GM19035 (cell line): ENCODE measurements around the gene MOV10.
A peak's percentile ranks its signal among the peaks of the same experiment; 100 is the strongest.
"Not testable (repeated sequence)": the region's sequence is repeated elsewhere in the genome, so short reads cannot be mapped to it uniquely, and the experiment has no call there.

Source experiments
- ATAC-seq: cut with Tn5 transposase; IDR thresholded peaks from one replicate; pipeline ENCODE4 v1.9.1; 2021; ENCODE audit not compliant: unreplicated experiment

MOV10 gene

GRCh38 chr1:112674440-112674985 is at the start of gene MOV10:
MOV10 (plus strand) TSS chr1:112674659; CDS start chr1:112674913, 254 bp downstream.
- ATAC-seq: peak; percentile 50

DNA sequence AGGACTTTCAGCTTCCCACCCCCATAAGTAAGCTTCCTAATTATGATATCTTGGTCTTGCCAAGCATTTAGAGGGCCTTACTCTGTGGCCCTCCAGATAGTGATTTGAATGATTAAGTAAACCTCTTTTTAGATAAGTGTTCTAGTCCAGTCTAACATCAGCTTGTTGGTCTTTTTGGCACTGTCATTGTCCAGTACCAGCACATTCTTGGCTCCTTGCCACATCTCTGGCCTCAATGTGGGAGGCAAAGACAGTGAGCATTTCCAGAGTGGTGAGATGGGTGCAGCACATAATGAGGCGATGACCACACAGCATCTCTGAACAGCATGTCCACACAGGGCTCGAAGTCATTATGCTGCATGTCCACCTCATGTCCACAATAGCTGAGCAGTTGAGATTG is 48.8 kb upstream of the MOV10 start:
- no peak for ATAC-seq

- ATAC-seq: no peak
Observed at GRCh38 chr1:112626193-112626592, 48.3 kb upstream of the MOV10 start.

GRCh38 chr1:112626887-112627286 is 47.6 kb upstream of the MOV10 start:
- no peak for ATAC-seq

- no peak for ATAC-seq
Observed at GRCh38 chr1:112628516-112628915, 45.9 kb upstream of the MOV10 start.

DNA sequence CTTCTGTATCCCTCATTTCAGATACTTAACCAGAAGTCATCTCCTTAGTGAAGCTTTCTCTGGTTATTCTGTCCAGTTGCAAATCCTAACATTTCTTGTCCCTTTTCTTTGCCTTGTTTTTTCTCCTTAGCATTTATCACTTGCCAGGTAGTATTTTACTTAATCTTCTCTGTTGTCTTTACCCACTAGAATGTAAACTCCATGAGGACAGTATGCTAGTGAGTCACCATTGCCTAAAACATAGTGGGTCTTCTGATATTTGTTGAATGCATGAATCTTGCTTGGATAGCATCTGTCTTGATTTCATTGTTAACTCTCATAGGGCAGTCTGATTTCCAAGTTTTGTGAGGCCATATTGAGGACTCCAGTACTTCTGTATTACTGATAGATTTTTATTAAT is 45.2 kb upstream of the MOV10 start:
- ATAC-seq: no peak

DNA sequence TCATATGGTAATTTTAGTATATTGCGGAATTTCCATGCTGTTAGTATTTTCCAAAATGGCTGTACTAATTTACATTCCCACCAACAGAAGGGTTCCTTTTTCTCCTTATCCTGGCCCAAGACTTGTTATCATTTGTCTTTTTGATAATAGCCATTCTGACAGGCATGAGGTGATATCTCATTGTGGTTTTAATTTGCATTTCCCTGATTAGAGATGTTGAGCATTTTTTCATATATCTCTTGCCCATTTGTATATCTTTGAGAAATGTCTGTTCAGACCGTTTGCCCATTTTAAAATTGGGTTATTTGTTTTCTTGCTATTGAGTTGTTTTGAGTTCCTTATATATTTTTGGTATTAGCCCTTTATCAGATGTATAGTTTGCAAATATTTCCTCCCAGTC is 40.8 kb upstream of the MOV10 start:
- no peak for ATAC-seq

- ATAC-seq: no peak
Observed at GRCh38 chr1:112634367-112634766, 40.1 kb upstream of the MOV10 start.

DNA sequence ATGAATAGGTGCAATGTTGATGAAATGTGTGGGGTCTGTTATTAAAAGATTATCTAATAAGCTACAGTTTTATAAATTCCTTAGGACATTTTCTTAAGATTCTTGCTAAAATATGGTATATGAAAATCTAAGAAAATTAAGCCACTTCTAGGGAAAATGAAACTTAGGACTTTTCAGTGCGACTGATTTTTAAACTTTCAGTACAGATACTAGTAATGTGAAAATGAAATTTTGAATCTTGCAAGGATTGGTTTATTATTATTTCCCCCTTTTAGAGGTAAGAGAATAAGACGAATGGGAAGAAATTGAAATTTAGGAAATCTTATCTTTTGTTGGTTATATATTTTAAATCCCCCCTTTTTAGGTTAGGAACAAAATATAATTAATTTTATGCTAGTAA is 38.4 kb upstream of the MOV10 start:
- ATAC-seq: no peak

- ATAC-seq: no peak
Observed at GRCh38 chr1:112636597-112637253, 37.7 kb upstream of the MOV10 start.

- ATAC-seq: no peak
Observed at GRCh38 chr1:112637254-112638109, 37.0 kb upstream of the MOV10 start.

- ATAC-seq: no peak
Observed at GRCh38 chr1:112638110-112638428, 36.4 kb upstream of the MOV10 start.

- ATAC-seq: not testable (repeated sequence)
Observed at GRCh38 chr1:112640437-112640836, 34.0 kb upstream of the MOV10 start.

- no peak for ATAC-seq
Observed at GRCh38 chr1:112643080-112643479, 31.4 kb upstream of the MOV10 start.

DNA sequence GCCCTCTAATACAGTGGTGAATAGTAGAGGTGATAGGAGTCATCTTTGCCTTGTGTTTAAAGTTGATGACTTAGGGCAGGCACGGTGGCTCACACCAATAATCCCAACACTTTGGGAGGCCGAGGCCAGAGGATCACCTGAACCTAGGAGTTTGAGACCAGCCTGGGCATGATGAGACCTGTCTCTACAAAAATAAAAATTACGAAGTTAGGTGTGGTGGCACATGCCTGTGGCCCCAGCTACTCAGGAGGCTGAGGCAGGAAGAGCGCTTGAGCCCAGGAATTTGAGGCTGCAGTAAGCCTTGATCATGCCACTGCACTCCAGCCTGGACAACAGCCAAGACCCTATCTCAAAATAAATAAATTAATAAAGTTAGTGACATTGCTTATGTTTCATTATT is 28.2 kb upstream of the MOV10 start:
- ATAC-seq: no peak

- no peak for ATAC-seq
Observed at GRCh38 chr1:112651205-112651604, 23.3 kb upstream of the MOV10 start.

DNA sequence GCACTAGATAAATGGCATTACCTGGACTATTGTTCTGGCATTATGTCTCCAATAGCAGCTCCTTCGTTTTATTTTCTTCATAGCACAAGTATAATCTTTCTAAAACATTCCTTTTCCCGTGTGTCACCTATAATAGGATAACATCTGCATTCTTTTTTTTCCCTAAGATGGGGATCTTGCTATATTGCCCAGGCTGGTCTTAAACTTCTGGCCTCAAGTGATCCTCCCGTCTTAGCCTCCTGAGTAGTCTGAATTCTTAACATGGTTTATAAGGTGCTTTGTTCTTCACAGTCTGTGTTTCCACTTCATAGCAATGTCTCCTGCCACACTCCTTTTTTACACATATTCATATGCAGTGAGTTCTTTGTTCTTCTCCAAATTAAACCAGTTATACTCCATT is 8.6 kb upstream of the MOV10 start:
- ATAC-seq: no peak

DNA sequence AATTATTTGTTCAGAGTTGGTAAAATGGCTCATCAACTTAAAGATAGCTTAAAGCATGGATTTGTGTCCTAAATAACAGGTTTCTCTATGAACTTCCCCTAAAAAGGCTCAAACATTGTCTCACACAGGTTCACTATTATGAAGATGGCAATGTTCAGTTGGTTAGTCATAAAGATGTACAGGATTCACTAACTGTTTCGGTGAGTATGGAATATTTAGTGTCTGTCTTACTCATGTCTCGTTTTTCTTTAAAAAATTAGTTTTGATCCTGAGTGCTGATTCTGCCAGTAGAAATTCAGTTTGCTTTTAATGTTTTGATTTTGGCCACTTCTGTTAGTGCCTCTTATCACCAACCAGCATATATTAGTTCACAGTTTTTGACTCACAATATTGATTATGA is 7.5 kb upstream of the MOV10 start:
- no peak for ATAC-seq

DNA sequence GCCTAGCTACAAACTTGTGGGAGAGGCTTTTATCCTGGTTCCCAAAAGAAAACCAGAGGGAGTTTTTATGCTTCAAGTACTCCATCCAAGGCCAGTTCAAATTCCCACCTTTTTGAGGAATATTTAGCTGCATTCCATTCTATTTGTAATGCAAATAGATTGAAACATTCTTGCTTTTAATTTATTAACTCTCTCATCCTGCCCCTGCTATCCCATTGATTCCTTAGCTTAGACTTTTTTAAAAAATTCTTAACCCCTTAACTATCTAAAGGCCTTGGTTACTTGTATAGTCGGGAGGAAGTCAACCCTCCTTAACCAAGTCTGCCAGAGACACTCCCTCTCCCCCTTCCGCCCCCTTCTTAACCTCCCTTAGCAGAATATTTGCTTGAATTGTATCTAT is 2.5 kb upstream of the MOV10 start:
- ATAC-seq: no peak

DNA sequence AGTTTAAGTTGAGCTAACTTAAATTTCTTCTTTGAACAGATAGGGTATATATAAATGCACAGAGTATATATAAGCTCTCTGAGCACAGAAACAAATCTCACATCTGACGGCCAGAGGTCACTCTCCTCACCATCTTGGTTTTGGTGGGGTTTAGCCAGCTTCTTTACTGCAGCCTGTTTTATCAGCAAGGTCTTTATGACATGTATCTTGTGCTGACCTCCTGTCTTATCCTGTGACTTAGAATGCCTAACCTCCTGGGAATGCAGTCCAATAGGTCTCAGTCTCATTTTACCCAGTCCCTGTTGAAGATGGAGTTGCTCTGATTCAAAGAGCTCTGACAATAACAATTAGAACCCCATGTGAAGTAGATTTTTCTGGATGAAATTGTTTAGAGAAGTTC is 1.6 kb upstream of the MOV10 start:
- no peak for ATAC-seq

DNA sequence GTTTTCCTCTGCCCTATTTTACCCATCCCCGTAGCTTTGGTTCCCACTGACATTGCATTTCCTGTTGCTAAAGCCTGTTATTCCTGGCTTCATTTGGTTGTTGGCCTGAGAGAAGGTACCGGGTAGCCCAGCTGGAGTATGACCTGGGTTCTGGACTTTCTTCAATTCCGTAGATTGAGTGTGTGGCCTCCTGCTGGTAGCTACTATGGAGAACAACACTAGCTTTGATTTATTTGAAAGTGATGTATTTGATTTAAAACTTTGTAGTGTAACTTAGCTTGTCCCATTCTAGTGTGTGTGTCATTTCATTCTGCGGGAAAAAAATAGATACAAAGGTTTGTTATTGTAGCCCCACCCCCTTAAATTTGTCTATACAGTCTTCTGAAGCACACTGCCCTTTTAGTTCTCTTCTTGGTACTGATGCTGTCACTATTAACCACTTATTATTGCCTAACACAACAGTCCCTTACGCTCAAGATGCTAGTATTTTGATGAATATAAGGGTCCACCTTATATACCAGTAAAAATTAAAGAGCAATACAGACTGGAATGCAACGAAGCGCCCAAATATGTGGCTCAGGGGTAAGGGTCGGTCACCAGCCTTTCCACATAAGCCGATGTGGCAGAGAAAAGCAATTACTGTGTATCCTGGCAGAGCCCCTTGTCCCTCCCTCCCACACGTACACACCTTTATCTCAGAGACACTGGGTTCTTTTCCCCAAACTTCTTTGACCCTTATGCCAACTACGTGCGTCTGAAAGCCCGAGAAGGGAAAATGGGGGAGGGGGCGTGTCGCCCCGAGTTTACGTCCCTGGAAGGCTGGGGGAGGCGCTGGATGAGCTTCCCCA is 643 bp upstream of the MOV10 start:
- ATAC-seq: peak; percentile 3
